Upper lobe of left lung (tissue), 6 donors: ENCODE results near the gene ST7. TPM values are rescaled to one million over a fixed set of nuclear protein-coding genes. Genes with fewer than 3 reads are reported as not detected.

ENCODE experiments used
- ATAC-seq, 2 donors: fragments of 200-7000 bp; cut with Tn5 transposase; one replicate each; pipeline ENCODE4 v1.9.1; 2022; ENCODE audit warnings: mild to moderate bottlenecking in 2 of 2, moderate library complexity in 2 of 2; ENCODE audit not compliant: low FRiP score in 2 of 2
- DNase-seq, 2 donors: peaks; one replicate each; pipeline ENCODE4 v3.0.0-alpha.2; 2019 to 2020
- H3K27ac ChIP-seq, 4 donors: fragments of 200-600 bp; sonication (generic); one replicate each; pipeline ENCODE4 v1.5.1; 2016 to 2019
- H3K27me3 ChIP-seq, 4 donors: fragments of 200-600 bp; sonication (generic); one replicate each; pipeline ENCODE4 v1.5.1; 2017 to 2019
- H3K36me3 ChIP-seq, 4 donors: fragments of 200-600 bp; sonication (generic); one replicate each; pipeline ENCODE4 v1.5.1; 2016 to 2019
- H3K4me1 ChIP-seq, 4 donors: fragments of 200-600 bp; sonication (generic); one replicate each; pipeline ENCODE4 v1.5.1; 2018 to 2019
- H3K4me3 ChIP-seq, 4 donors: fragments of 200-600 bp; sonication (generic); one replicate each; pipeline ENCODE4 v1.5.1; 2017 to 2019; ENCODE audit warnings: mild to moderate bottlenecking in 2 of 4, moderate library complexity in 1 of 4
- H3K9me3 ChIP-seq, 4 donors: fragments of 200-600 bp; sonication (generic); one replicate each; pipeline ENCODE4 v1.5.1; 2018 to 2019
- EP300 ChIP-seq, 4 donors: sonication (generic); formaldehyde crosslinking; IDR thresholded peaks; one replicate each; pipeline ENCODE4 v1.5.1; 2017; ENCODE audit warnings: antibody characterized with exemption in 4 of 4, control low read depth in 2 of 4
- POLR2A ChIP-seq, 4 donors: fragments of 450-650 bp; IDR thresholded peaks; one replicate each; pipeline ENCODE4 v1.5.1; 2016 to 2017; ENCODE audit warnings: antibody characterized with exemption in 4 of 4, mild to moderate bottlenecking in 2 of 4
- POLR2AphosphoS5 ChIP-seq, 2 donors: sonication (generic); formaldehyde crosslinking; IDR thresholded peaks; one replicate each; pipeline ENCODE4 v1.5.1; 2017; ENCODE audit warnings: antibody characterized with exemption in 2 of 2
- WGBS, 2 donors: methylation state at CpG; one replicate each; pipeline ENCODE4 v1.1.5; 2017 to 2018; 5-methylcytosine and 5-hydroxymethylcytosine counted together
- total RNA-seq, 6 donors: library from RNA; depleted of rRNA in 4 of 6; stranded (reverse); fragments of >200 nt in 4 of 6; gene quantifications; one replicate each; pipeline versions ENCODE4 v1.1.0 to v1.2.1, GENCODE V29; 2016 to 2021
- TF ChIP-seq, protein P1 (sequence below), 6 experiments: fragments of 450-650 bp in 4 of 6; fragments of 200-600 bp in 2 of 6; sonication (generic) in 2 of 6; IDR thresholded peaks; one replicate each; pipeline ENCODE4 v1.5.1; 2016 to 2019; ENCODE audit warnings: antibody characterized with exemption in 6 of 6
- donor health status: DM: no; HTN: no; CAD: no; lungs with moderate emphysema.
- donor health status: DM: no; HTN: yes; CAD: no; lungs with severe emphysema.

ST7 gene, protein sequence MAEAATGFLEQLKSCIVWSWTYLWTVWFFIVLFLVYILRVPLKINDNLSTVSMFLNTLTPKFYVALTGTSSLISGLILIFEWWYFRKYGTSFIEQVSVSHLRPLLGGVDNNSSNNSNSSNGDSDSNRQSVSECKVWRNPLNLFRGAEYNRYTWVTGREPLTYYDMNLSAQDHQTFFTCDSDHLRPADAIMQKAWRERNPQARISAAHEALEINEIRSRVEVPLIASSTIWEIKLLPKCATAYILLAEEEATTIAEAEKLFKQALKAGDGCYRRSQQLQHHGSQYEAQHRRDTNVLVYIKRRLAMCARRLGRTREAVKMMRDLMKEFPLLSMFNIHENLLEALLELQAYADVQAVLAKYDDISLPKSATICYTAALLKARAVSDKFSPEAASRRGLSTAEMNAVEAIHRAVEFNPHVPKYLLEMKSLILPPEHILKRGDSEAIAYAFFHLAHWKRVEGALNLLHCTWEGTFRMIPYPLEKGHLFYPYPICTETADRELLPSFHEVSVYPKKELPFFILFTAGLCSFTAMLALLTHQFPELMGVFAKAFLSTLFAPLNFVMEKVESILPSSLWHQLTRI
- 100 to 1,000 TPM in 2 of 6 donors, 10 to 100 TPM in 4; 36.0 to 135 (median 73.4) TPM for total RNA-seq

DNA sequence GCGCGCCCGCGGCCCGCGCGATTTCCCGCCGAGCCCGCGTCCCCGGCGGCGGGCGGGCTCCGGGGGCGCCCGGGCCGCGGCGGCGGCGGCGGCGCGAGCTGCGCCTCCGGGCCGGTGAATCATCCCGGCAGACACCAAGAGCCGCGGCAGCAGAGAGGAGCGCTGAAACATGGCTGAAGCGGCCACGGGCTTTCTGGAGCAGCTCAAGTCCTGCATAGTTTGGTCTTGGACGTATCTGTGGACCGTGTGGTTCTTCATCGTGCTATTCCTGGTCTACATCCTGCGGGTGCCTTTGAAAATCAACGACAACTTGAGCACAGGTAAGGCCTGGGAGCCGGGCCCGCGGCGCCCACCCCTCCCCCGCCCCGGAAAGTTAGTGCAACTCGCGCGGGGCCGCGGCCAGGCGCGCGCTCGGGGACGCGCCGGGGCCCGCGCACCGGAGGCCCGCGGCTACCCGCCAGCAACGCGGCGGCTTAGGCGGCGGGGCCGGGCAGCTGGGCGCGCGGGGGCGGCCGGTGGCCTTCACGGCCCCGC lies at the start of gene ST7:
ST7 (plus strand) TSS at position 130 of the 534 bp plus-strand sequence; CDS start at position 170, 40 bp downstream.
- no peaks in the 10 kb centered on the region for H3K27me3 ChIP-seq
- peak within 1 kb of the TSS; percentile 72 to 92 (median 87) for H3K4me3 ChIP-seq
- H3K27ac ChIP-seq: peak within 1 kb of the TSS; percentile 98 to 100 (median 99)
- peak in 1 of 4 donors; percentile 45 for TF ChIP-seq POLR2A (IDR thresholded peaks at IDR 0.05)
- TF ChIP-seq EP300 (IDR thresholded peaks at IDR 0.05): no peak
- TF ChIP-seq, protein P1, sequence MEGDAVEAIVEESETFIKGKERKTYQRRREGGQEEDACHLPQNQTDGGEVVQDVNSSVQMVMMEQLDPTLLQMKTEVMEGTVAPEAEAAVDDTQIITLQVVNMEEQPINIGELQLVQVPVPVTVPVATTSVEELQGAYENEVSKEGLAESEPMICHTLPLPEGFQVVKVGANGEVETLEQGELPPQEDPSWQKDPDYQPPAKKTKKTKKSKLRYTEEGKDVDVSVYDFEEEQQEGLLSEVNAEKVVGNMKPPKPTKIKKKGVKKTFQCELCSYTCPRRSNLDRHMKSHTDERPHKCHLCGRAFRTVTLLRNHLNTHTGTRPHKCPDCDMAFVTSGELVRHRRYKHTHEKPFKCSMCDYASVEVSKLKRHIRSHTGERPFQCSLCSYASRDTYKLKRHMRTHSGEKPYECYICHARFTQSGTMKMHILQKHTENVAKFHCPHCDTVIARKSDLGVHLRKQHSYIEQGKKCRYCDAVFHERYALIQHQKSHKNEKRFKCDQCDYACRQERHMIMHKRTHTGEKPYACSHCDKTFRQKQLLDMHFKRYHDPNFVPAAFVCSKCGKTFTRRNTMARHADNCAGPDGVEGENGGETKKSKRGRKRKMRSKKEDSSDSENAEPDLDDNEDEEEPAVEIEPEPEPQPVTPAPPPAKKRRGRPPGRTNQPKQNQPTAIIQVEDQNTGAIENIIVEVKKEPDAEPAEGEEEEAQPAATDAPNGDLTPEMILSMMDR (IDR thresholded peaks at IDR 0.05): no peak
- no peak for TF ChIP-seq POLR2AphosphoS5 (IDR thresholded peaks at IDR 0.05)
- 0% methylated on average over 46 of the region's 77 CpGs; no CpG with 5 or more reads in 1 of the 2 donors for WGBS, 2 donors
- H3K9me3 ChIP-seq: no peaks in the 10 kb centered on the region
- peaks cover 33 to 41% (median 35%) of the 10 kb centered on the region in 4 donors for H3K4me1 ChIP-seq
- ATAC-seq: peak; percentile 8 to 87
- H3K36me3 ChIP-seq: no peaks in the 10 kb centered on the region
- DNase-seq: peak; percentile 64 to 93

DNA sequence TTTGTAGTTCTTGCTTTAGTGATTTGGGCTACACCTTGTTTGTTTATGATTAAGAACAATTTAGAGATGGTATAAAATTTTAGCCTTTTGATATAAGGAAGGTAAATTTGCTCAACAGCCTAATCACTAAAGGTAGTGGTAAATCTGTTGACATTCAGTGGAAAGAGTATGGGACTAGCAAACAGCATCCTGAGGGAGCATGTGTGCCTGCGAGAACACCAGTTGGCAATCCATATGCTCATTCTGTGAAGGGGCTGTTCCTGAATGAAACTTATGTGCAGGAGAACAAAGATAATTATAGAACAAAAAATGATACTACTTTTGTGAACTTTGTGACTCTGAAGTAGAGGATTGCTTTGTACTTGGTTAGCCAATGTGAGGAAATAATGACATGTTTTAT lies 46.9 kb upstream of the ST7 start:
- Histone ChIP-seq H3K27me3 (no peaks in the 10 kb centered on the region), H3K36me3 (peaks cover 7 to 66% (median 16%) of the 10 kb centered on the region in 4 donors), H3K27ac (no peak overlapping the region), H3K4me3 (no peak overlapping the region), H3K4me1 (peaks cover 0 to 9% (median 3%) of the 10 kb centered on the region in 4 donors), H3K9me3 (no peaks in the 10 kb centered on the region)
- no peak for ATAC-seq
- DNase-seq: no peak
- no peak for TF ChIP-seq POLR2A (IDR thresholded peaks at IDR 0.05)
- WGBS, 2 donors: 96 to 97% methylated on average over 1 of the region's 1 CpG

DNA sequence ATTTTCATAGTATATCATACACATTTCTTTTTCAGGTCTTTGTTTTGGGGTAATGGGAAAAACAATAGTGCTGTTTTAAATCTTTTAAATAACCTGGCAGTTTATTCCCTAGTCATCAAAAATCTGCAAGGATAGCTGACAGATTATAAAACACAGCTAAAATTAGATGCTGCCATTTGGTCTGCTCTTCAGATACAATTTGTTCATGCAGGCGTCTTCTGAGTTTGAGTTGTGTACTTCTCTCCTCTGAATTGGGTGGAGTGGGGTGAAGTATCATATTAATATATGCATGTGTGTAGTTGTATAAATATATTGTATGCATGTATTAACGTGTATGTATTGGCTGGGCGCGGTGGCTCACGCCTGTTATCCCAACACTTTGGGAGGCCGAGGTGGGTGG lies 42.9 kb upstream of the ST7 start:
- H3K4me1 ChIP-seq: peaks cover 0 to 2% (median 0%) of the 10 kb centered on the region in 4 donors
- no peaks in the 10 kb centered on the region for H3K9me3 ChIP-seq
- no peak overlapping the region for H3K27ac ChIP-seq
- WGBS, 2 donors: 96 to 100% methylated on average over 6 of the region's 6 CpGs
- no peaks in the 10 kb centered on the region for H3K27me3 ChIP-seq
- ATAC-seq (no peak), DNase-seq (no peak)
- H3K36me3 ChIP-seq: peaks cover 17 to 84% (median 33%) of the 10 kb centered on the region in 4 donors
- TF ChIP-seq, protein P1 (IDR thresholded peaks at IDR 0.05): no peak
- TF ChIP-seq EP300 (IDR thresholded peaks at IDR 0.05) (no peak), POLR2AphosphoS5 (IDR thresholded peaks at IDR 0.05) (no peak), POLR2A (IDR thresholded peaks at IDR 0.05) (no peak)
- no peak overlapping the region for H3K4me3 ChIP-seq

DNA sequence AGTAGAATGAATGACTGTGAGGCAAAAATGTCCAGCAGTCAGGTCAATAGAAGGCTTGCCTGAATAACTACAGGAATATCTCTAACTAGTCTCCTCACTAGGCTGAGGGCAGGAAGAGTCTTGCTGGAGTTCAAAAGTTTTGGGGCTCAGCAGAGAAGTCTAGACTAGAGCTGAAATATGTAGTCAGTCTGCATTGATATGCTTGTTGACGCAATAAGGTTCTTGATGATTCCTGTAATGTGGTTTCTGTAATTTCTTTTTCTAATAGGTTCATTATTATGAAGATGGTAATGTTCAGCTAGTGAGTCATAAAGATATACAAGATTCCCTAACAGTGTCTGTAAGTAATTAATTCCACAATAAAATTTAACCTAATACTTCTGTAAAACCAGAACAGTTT lies 41.5 kb upstream of the ST7 start:
- TF ChIP-seq POLR2AphosphoS5 (IDR thresholded peaks at IDR 0.05) (no peak), EP300 (IDR thresholded peaks at IDR 0.05) (no peak), POLR2A (IDR thresholded peaks at IDR 0.05) (no peak)
- TF ChIP-seq, protein P1 (IDR thresholded peaks at IDR 0.05): no peak
- Histone ChIP-seq H3K9me3 (no peaks in the 10 kb centered on the region), H3K27ac (no peak overlapping the region), H3K27me3 (no peaks in the 10 kb centered on the region), H3K4me1 (no peaks in the 10 kb centered on the region), H3K36me3 (peaks cover 24 to 85% (median 42%) of the 10 kb centered on the region in 4 donors), H3K4me3 (no peak overlapping the region)
- ATAC-seq (no peak), DNase-seq (no peak)
- WGBS, 2 donors: 97 to 100% methylated on average over 1 of the region's 1 CpG

DNA sequence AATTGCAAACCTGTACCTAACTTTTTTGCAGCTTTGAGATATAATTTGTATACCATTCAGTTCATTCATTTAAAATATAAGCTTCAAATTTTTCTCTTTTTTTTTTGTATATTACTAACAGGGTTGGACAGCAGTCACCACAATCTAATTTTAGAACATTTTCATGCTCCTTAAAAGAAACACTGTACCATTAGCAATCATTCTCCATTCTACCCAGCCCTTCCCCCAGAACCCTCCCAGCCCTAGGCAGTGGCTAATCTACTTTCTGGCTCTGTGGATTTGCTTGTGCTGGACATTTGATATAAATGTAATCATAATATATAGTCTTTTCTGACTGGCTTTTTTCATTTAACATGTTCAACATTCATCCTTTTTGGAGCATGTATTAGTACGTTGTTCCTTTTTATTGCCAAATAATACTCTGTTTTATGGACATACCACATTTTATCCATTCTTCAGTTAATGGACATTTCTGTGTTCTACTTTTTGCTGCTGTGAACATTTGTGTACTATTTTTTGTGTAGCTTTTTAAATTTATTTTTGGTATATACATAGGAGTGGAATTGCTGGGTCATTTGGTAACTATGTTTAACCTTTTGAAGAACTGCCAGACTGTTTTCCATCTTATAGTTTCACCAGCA lies 40.9 kb upstream of the ST7 start:
- no peak for TF ChIP-seq EP300 (IDR thresholded peaks at IDR 0.05)
- TF ChIP-seq, protein P1 (IDR thresholded peaks at IDR 0.05): no peak
- no peak for TF ChIP-seq POLR2A (IDR thresholded peaks at IDR 0.05)
- no peak for TF ChIP-seq POLR2AphosphoS5 (IDR thresholded peaks at IDR 0.05)
- Histone ChIP-seq H3K27me3 (no peaks in the 10 kb centered on the region), H3K9me3 (no peaks in the 10 kb centered on the region), H3K4me3 (no peak overlapping the region), H3K27ac (no peak overlapping the region), H3K36me3 (peaks cover 23 to 85% (median 47%) of the 10 kb centered on the region in 4 donors), H3K4me1 (no peaks in the 10 kb centered on the region)
- ATAC-seq: no peak
- 96 to 97% methylated on average over 1 of the region's 1 CpG for WGBS, 2 donors
- no peak for DNase-seq
